GM12865 (cell line): Measurements from ENCODE around the gene GCLC.

Source experiments
- DNase-seq: peaks from one replicate; pipeline ENCODE4 v3.0.0; 2010; ENCODE audit warnings: low read depth
- H3K4me3 ChIP-seq: 2 replicates; pipeline ENCODE4 v1.5.1; 2011; ENCODE audit warnings: mild to moderate bottlenecking, low read depth, low read length, control low read depth
- CTCF ChIP-seq: IDR thresholded peaks from 2 replicates; pipeline ENCODE4 v1.5.1; 2011; ENCODE audit warnings: low read length, control low read depth, low read depth, inconsistent platforms; ENCODE audit not compliant: insufficient read depth; ENCODE audit errors: missing control alignments

The GCLC gene

GRCh38 chr6:53458105-53458866, 86.6 kb downstream of the GCLC start:
- DNase-seq, result no peak
- no peak for TF ChIP-seq CTCF
- H3K4me3 ChIP-seq, result no peak overlapping the region

- DNase-seq, result no peak
- TF ChIP-seq CTCF, result no peak
- H3K4me3 ChIP-seq, result no peak overlapping the region
Measured at GRCh38 chr6:53456809-53457208, 88.1 kb downstream of the GCLC start.

- no peak overlapping the region for H3K4me3 ChIP-seq
- TF ChIP-seq CTCF, result no peak
- DNase-seq, result no peak
Measured at GRCh38 chr6:53455678-53456077, 89.2 kb downstream of the GCLC start.

GRCh38 chr6:53451165-53451564, 93.7 kb downstream of the GCLC start:
- no peak for DNase-seq
- no peak overlapping the region for H3K4me3 ChIP-seq
- TF ChIP-seq CTCF, result no peak

- no peak overlapping the region for H3K4me3 ChIP-seq
- TF ChIP-seq CTCF, result no peak
- DNase-seq, result no peak
Measured at GRCh38 chr6:53447865-53448264, 97.0 kb downstream of the GCLC start.
